OCI-LY1 (cell line): ENCODE measurements around the gene TK1.

Experiments used
- CTCF ChIP-seq: fragments of 200-600 bp; sonication (generic), shearing (Covaris generic); IDR thresholded peaks from 2 replicates; pipeline ENCODE4 v1.5.1; 2017; ENCODE audit warnings: mild to moderate bottlenecking, antibody characterized with exemption, low read length, moderate library complexity, mixed read lengths
- EZH2 ChIP-seq: fragments of 200-600 bp; sonication (generic), shearing (Covaris generic); IDR thresholded peaks from 2 replicates; pipeline ENCODE4 v1.8.0; 2017; ENCODE audit warnings: borderline replicate concordance, mixed run types, mild to moderate bottlenecking, antibody characterized with exemption, low read length, moderate library complexity, mixed read lengths

- no peak for TF ChIP-seq CTCF
- TF ChIP-seq EZH2 = no peak
Measured at GRCh38 chr17:78159575-78160158, 27.2 kb downstream of the TK1 start.
